AG08395 (cell line): Measurements from ENCODE around the gene OSBP2.

ENCODE experiments used
- DNase-seq: peaks from one replicate; pipeline ENCODE4 v3.0.0; 2012; ENCODE audit warnings: mixed read lengths, low spot score

Gene OSBP2

DNA sequence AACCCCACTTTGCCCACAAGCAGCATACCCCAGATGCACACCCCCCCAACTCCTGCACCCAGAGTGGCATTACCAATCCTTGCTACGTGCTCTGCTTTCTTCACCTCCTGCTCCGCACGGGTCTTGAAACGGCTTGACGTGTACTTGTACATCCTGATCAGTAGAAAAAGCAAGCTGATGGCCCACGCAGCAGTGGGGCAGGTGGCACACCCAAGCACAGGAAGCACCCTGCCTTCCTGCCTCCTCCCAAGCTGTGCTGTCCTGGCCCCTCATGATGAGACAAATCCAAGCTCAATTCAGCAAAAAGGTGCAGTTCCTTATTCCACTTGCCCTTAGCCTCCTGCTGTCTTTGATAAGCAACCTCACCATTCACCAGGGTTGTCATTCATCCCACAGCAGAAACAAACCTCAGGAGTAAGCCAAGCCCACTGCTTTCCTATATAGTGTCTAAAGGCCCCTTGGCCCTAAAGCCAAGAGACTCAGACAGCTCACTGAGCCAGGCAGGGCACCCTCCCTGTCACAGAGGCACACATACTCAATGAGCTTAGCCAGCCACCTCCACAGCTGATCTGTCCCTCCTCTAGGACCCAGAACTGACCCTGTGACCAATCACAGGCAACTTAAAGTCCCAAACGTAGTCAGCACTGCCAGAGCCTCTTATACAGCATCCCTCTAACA is 246.2 kb downstream of the OSBP2 start:
- DNase-seq: no peak

DNA sequence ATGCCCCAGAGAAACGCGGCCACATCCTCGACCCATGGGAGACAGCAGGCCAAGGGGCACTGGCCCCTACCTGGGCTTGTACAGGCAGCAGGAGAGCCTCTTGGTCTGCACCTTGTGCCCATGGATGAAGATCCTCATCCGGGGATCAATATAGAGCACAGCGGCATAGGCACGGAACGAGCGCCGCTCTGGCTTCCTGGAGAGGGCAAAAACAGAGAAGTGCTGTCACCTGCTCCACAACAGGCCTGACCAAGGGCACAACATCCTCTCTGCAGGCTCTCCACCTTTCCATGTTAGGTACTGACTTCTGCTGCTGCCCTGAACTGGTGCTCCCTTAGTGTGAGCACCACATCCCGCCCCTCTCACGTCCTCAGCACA is 246.7 kb downstream of the OSBP2 start:
- no peak for DNase-seq

DNA sequence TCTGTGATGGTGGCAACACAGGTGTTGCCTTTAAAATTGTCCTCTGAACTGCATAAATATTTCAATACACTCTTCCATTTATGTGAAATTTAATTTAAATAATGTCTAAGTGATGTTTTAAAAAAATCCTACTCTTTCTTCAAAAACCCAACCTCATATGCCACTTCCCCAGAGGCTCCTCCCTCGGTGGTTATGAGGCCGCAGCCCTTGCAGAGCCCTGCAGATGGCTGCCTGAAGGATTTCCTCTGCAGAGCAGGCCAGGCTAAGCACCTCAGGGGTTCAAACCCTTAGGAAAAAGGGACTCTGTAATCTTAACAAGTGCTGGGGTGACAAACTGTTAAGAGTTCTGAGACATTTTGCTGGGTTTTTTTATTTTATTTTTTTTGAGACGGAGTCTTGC is 248.7 kb downstream of the OSBP2 start:
- DNase-seq: no peak

DNA sequence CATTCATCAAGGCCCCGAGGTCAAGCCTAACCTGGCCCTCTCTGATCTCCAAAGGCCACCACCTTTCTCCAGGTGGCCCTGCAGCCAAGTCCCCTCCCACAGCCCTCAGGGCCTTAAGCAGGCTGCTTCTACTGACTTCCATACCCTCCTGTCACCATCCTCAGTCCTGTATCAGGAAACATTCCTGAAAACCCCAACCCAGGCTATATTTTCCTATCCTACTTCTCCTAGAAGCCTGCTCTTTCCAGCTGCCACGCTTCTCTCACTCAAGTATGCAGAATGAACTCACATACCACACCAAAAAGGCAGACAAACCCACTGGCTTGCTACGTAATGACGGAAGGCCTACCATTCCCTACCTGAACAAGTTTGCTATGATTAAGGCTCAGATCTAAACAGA is 250.3 kb downstream of the OSBP2 start:
- no peak for DNase-seq

DNA sequence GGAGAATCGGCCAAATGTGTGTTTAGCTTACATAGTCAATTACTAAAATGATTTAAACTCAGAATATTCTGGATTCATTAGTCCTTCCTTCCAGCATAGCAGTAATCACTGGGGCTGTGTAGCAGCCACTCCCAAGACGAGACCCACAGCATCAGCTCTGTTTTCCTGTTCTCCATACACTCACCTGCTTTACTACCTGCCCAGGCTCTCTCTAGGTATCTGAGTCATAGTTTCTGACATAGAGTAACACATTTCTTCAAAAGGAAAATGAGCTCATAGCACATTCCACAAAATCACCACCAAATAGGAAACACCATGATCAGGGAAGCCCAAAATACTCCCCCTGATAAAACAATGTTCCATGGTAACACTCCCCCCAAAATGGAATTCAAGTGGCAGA is 251.0 kb downstream of the OSBP2 start:
- DNase-seq: no peak

DNA sequence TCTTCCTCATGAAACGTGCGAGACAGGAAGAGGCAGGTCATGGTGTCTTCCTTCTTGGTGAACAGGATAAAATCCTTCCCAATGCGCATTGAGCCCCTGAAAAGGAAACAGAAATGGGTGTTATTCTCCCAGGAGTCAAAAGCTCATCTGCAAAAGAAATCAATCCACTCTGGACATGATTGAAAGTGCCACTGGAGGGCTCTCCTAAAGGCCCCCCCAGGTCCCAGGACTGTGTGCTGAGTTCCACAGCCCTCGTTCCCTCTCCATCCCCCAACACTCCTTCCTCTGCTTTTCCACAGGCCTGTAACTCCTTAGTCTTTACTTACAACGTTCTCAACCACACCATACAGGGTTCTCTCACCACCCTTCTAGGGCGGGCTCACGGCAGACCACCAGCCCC is 251.7 kb downstream of the OSBP2 start:
- no peak for DNase-seq

DNA sequence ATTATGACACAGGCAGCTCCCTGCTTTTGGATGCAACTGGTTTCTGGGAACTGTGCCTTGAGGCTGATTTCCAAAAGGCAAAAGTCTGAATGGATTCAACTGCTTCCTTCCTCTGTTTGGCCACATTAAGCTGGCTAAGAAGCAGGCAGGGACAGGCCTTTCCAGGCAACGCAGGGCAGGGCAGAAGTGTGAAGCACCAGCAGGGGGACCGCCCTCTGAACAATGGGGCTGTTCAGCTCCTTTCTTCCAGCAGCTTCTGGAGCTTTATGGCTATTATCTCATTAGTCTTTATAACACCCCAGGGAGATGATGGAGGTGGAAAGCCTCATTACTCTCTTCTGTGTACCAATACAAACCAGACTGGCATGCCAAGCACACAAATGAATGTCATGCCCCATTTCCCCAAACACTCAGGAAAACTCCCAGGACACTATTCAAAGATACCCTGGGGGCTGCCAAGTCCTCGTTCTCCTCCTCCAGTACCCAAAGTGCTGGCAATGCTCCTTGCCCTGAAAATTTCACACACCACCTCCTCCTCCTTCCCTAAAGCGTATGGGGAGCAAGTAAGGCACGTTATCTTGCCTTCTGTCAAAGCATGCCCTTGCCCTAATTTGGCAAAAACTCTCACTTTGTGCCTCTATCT is 252.6 kb downstream of the OSBP2 start:
- DNase-seq: no peak

DNA sequence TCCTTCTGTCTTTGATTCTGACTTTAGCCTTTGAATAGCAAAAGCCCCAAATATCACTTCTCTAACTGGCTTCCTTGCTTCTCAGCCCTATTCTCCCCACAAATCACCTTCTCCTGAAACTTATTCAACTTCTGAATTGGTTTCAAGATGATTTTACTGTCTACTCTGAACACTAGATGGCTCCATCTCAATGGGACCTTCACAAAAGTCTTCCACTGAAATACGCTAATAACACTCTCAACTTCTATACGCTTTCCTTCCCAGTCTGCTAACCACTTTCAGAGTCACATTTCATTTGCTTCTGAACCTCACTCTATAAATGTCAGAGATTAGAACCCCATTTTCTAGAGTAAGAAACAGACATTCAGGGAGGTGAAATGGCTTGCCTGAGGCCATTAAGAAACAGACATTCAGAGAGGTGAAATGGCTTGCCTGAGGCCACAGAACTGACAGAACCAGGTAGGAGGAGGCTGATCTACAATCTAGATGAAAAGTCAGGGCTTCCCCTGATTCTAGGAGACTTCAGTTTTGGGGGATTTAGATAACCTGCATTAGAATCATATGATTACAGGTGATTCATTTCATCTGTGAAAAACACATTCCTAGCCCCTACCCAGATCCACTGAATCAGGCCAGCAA is 253.3 kb downstream of the OSBP2 start:
- peak; percentile 76 for DNase-seq

DNA sequence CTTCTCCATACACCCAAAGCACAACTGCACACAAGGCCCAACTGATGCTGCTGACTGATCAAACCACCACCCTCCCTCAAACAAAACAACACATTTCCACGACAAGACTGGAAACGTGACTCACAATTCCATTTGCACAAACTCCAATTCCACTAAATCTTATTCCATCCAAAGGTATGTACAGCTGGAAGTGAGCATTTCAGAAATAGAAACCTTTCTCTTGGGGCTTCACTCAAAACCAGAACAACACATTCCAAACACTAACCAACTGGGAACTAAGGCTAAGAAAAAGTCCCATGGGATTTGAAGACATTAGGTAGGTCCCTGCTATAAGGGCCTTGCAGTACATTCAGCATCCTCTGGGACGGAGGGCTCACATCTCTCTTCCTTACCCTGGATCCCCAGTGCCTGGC is 254.3 kb downstream of the OSBP2 start:
- peak; percentile 66 for DNase-seq

DNA sequence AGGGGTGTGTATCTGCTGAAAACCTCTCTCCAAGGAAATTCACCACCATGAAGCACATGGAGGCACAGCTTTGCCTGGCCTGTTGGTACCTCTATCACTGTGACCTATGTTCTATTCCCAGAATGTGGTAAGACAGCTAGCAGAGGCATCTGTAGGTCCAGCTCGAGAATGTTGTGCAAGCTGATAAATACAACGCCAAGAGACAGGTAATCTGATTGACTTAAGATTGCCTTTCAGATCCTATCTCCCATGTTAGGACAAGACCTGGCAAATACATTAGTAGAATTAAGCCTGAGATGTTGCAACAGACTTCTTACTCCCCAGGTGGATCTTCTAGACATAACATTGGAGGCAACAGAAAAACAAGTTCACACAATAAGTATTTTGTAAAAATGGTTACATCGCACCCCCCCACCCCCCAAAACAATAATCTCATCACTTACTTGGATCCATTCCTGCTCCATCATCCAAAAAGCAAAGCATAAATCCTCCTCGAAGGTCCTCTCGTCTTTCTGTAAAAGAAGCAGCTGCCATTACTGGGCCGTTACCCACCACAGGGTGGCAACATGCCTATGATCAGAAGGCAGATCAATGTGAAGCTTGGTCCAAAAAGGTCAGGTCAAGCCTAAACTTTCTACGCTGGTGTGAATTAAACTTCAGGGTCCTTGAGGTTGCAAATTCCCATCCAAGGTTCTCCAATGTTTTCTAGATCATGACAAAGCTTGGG is 255.4 kb downstream of the OSBP2 start:
- DNase-seq: no peak

DNA sequence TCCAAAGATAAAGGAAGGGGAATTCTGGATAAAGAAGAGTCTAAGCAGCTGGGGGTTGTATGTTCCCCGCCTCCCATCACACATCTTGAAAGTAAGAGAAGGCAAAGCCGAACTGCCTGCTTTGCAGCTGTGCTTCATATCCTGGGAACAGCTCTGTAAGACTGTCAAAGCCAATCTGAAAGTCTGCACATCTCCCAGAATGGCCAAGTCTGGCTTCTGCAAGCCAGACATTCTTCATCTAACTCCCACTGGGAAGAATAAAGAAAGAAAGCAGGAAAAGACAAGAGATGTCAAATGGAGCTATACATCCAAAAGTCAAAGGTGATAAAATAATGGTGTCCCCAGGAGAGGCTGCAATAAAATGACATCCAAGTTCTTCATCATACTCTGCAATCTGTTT is 258.5 kb downstream of the OSBP2 start:
- no peak for DNase-seq

DNA sequence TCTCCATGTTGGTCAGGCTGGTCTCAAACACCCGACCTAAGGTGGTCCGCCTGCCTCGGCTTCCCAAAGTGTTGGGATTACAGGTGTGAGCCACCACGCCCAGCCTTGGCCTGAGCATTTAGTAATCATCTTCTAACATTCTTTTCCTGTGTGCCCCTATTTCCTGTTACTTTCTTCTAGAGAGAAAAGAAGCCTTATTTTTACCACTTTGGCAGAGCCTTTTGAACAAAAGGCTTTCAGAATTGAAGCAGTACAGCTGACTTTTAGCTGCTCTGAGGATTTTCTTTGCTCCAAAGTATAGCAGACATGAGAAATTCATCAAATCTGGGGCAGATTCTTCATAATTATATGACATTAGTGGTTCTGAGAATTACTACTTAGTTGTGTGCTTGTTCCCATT is 260.5 kb downstream of the OSBP2 start:
- DNase-seq: no peak
